ENCODE results near the gene ATP6V0A4. TPM values are rescaled to one million over a fixed set of nuclear protein-coding genes. Genes with fewer than 3 reads are reported as not detected.

Gene ATP6V0A4
- total RNA-seq, 2 donors from 2014 or later: not detected

Other genes with a start within 250 kb of the ATP6V0A4 start
- not detected for gene SVOPL, start 96.8 kb downstream of the ATP6V0A4 start, total RNA-seq
- gene TMEM213, start 202 bp downstream of the ATP6V0A4 start, total RNA-seq: not detected
- gene KIAA1549, start 183.2 kb upstream of the ATP6V0A4 start, total RNA-seq: under 1 TPM in 1 of 2 donors, not detected in 1; 0.21 TPM
- 1 to 10 TPM; 2.2 to 6.9 TPM for gene ZC3HAV1L, start 237.8 kb upstream of the ATP6V0A4 start, total RNA-seq

All from T-helper 17 cell (primary cell).